ENCODE measurements around the gene ROR1.

ROR1 gene

DNA sequence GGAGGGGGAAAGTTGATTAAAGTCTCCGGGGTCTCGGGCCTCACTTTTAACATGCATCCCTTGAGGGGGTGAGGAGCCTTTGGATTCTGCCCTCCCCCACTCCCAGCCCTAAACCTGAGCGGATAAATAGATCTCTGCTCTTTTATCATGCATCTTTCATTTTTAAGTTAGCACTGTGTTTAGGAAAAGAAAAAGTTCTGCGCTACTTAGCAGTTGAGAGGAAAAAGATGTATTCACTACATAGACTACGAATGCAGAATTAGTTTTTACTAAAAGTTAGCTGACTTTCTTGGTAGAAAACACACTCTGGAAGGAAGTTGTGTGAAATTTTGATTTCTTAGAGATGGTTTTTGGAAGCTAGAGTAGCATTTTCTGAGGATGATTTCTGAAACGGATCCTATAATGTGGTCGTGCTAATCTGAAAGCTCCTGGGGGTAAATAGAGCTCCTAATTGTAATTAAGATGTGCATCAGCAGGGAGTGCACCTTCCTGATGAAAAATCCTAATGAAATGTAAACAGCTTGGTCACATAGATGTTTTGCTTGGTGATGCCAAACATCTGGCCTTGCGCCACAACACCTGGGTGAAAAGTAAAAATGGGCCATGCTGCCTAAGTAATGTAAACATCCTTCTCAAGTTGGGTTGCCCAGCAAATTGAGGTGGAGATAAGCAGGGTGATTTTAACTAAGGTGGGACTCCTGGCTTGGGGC lies 1.8 kb downstream of the ROR1 start:
- H3K36me3 ChIP-seq (replicated peaks; ENCODE audit: insufficient read depth, low read length), result no peaks in the 10 kb centered on the region
- no peaks in the 10 kb centered on the region for H3F3A ChIP-seq (ENCODE audit: insufficient read depth, low read length)
- no peak overlapping the region for H3K4me3 ChIP-seq (ENCODE audit: low read length)
- H4K20me1 ChIP-seq (ENCODE audit: insufficient read depth, low read length), result no peaks in the 10 kb centered on the region
- no peaks in the 10 kb centered on the region; the same call in 1 of the 2 replicates for H3K27me3 ChIP-seq (replicated peaks; ENCODE audit: insufficient read depth, low read length)
- no peak overlapping the region for H3K4me2 ChIP-seq (ENCODE audit: low read depth, low read length)
- H3K9me3 ChIP-seq (replicated peaks; ENCODE audit: insufficient read depth, low read length), result no peaks in the 10 kb centered on the region
- H3K4me1 ChIP-seq (ENCODE audit: low read length), result peaks cover 8% of the 10 kb centered on the region
- H2AFZ ChIP-seq (ENCODE audit: low read length), result no peak overlapping the region
- no peak overlapping the region for H3K27ac ChIP-seq (ENCODE audit: low read length)
- no peak for DNase-seq
- H3K9ac ChIP-seq (ENCODE audit: low read length), result no peak overlapping the region
- no peaks in the 10 kb centered on the region for H3K79me2 ChIP-seq (ENCODE audit: low read length)
- H3K9me2 ChIP-seq (replicated peaks; ENCODE audit: insufficient read depth, low read length), result no peaks in the 10 kb centered on the region
- TF ChIP-seq EZH2phosphoT487 (IDR thresholded peaks at IDR 0.05; ENCODE audit: low read length) (no peak), CTCF (IDR thresholded peaks at IDR 0.05; ENCODE audit: low read length) (no peak), EZH2 (optimal IDR thresholded peaks at IDR 0.05; ENCODE audit: low read depth, low read length) (no peak)

GRCh38 chr1:63777286-63777685 lies 3.5 kb downstream of the ROR1 start:
- Histone ChIP-seq H2AFZ (ENCODE audit: low read length) (no peak overlapping the region), H3K79me2 (ENCODE audit: low read length) (no peaks in the 10 kb centered on the region), H3K9me2 (replicated peaks; ENCODE audit: insufficient read depth, low read length) (no peaks in the 10 kb centered on the region), H3K4me2 (ENCODE audit: low read depth, low read length) (no peak overlapping the region), H3K27me3 (replicated peaks; ENCODE audit: insufficient read depth, low read length) (no peaks in the 10 kb centered on the region; the same call in 1 of the 2 replicates), H3K9me3 (replicated peaks; ENCODE audit: insufficient read depth, low read length) (no peaks in the 10 kb centered on the region), H4K20me1 (ENCODE audit: insufficient read depth, low read length) (no peaks in the 10 kb centered on the region), H3K27ac (ENCODE audit: low read length) (no peak overlapping the region), H3K36me3 (replicated peaks; ENCODE audit: insufficient read depth, low read length) (no peaks in the 10 kb centered on the region), H3K4me1 (ENCODE audit: low read length) (peaks cover 8% of the 10 kb centered on the region), H3K4me3 (ENCODE audit: low read length) (no peak overlapping the region), H3F3A (ENCODE audit: insufficient read depth, low read length) (no peaks in the 10 kb centered on the region), H3K9ac (ENCODE audit: low read length) (no peak overlapping the region)
- no peak for DNase-seq
- TF ChIP-seq EZH2phosphoT487 (IDR thresholded peaks at IDR 0.05; ENCODE audit: low read length) (no peak), CTCF (IDR thresholded peaks at IDR 0.05; ENCODE audit: low read length) (no peak), EZH2 (optimal IDR thresholded peaks at IDR 0.05; ENCODE audit: low read depth, low read length) (no peak)

GRCh38 chr1:63777965-63778880 lies 4.4 kb downstream of the ROR1 start:
- H4K20me1 ChIP-seq (ENCODE audit: insufficient read depth, low read length), result no peaks in the 10 kb centered on the region
- no peaks in the 10 kb centered on the region for H3K9me2 ChIP-seq (replicated peaks; ENCODE audit: insufficient read depth, low read length)
- no peak overlapping the region for H3K4me3 ChIP-seq (ENCODE audit: low read length)
- H3K79me2 ChIP-seq (ENCODE audit: low read length), result no peaks in the 10 kb centered on the region
- no peak overlapping the region for H3K27ac ChIP-seq (ENCODE audit: low read length)
- H3K4me2 ChIP-seq (ENCODE audit: low read depth, low read length), result no peak overlapping the region
- no peaks in the 10 kb centered on the region for H3K36me3 ChIP-seq (replicated peaks; ENCODE audit: insufficient read depth, low read length)
- DNase-seq, result no peak
- no peak overlapping the region for H2AFZ ChIP-seq (ENCODE audit: low read length)
- H3K4me1 ChIP-seq (ENCODE audit: low read length), result no peaks in the 10 kb centered on the region; the same call in 1 of the 2 replicates
- H3K9me3 ChIP-seq (replicated peaks; ENCODE audit: insufficient read depth, low read length), result no peaks in the 10 kb centered on the region
- H3K9ac ChIP-seq (ENCODE audit: low read length), result no peak overlapping the region
- TF ChIP-seq EZH2 (optimal IDR thresholded peaks at IDR 0.05; ENCODE audit: low read depth, low read length) (no peak), CTCF (IDR thresholded peaks at IDR 0.05; ENCODE audit: low read length) (no peak)
- H3F3A ChIP-seq (ENCODE audit: insufficient read depth, low read length), result no peaks in the 10 kb centered on the region
- H3K27me3 ChIP-seq (replicated peaks; ENCODE audit: insufficient read depth, low read length), result no peaks in the 10 kb centered on the region; the same call in 1 of the 2 replicates
